GM23338 (cell line): ENCODE data around the gene TMED3. TPM values are rescaled to one million over a fixed set of nuclear protein-coding genes. Genes with fewer than 3 reads are reported as not detected.

ENCODE experiments used
- ATAC-seq: fragments of 200-7000 bp; cut with Tn5 transposase; 3 replicates; pipeline ENCODE4 v1.9.1; 2020
- DNase-seq: peaks from one replicate; pipeline ENCODE4 v3.0.0-alpha.2; 2015; ENCODE audit warnings: low spot score
- H2AFZ ChIP-seq: fragments of 200-600 bp; sonication (generic); 2 replicates; pipeline ENCODE4 v1.8.0; 2016; ENCODE audit warnings: antibody characterized with exemption, mild to moderate bottlenecking, moderate library complexity
- H3F3A ChIP-seq: fragments of 200-600 bp; sonication (generic); replicated peaks from 2 replicates; pipeline ENCODE4 v1.8.0; 2017; ENCODE audit warnings: antibody characterized with exemption, mixed run types, low read depth
- H3K27ac ChIP-seq: fragments of 200-600 bp; sonication (generic); 2 replicates; pipeline ENCODE4 v1.6.1; 2016; ENCODE audit warnings: low read depth
- H3K27me3 ChIP-seq: fragments of 200-600 bp; sonication (generic); 2 replicates; pipeline ENCODE4 v1.8.0; 2016; ENCODE audit warnings: mild to moderate bottlenecking, mixed run types, moderate library complexity; ENCODE audit not compliant: insufficient read depth
- H3K36me3 ChIP-seq: fragments of 200-600 bp; sonication (generic); 2 replicates; pipeline ENCODE4 v1.8.0; 2016; ENCODE audit warnings: mild to moderate bottlenecking; ENCODE audit not compliant: insufficient read depth
- H3K4me1 ChIP-seq: fragments of 200-600 bp; sonication (generic); 2 replicates; pipeline ENCODE4 v1.8.0; 2016; ENCODE audit warnings: mild to moderate bottlenecking, moderate library complexity; ENCODE audit not compliant: insufficient read depth
- H3K4me2 ChIP-seq: fragments of 200-600 bp; sonication (generic); 2 replicates; pipeline ENCODE4 v1.7.1; 2017; ENCODE audit warnings: mixed run types
- H3K4me3 ChIP-seq: fragments of 200-600 bp; sonication (generic); 2 replicates; pipeline ENCODE4 v1.6.1; 2016; ENCODE audit warnings: mixed run types
- H3K79me2 ChIP-seq: fragments of 200-600 bp; sonication (generic); replicated peaks from 2 replicates; pipeline ENCODE4 v1.8.0; 2017; ENCODE audit warnings: mild to moderate bottlenecking; ENCODE audit not compliant: insufficient read depth
- H3K9me2 ChIP-seq: fragments of 200-600 bp; sonication (generic); 2 replicates; pipeline ENCODE4 v1.8.0; 2017; ENCODE audit not compliant: insufficient read depth
- H4K20me1 ChIP-seq: fragments of 200-600 bp; sonication (generic); replicated peaks from 2 replicates; pipeline ENCODE4 v1.8.0; 2017; ENCODE audit warnings: mild to moderate bottlenecking; ENCODE audit not compliant: insufficient read depth
- H3K27ac Mint-ChIP-seq: 2 replicates; pipeline ENCODE4 v1.8.0; 2020; ENCODE audit warnings: inconsistent platforms, mild to moderate bottlenecking, moderate library complexity, mixed read lengths
- H3K27me3 Mint-ChIP-seq: 3 replicates; pipeline ENCODE4 v1.8.0; 2022; ENCODE audit warnings: low read depth, mild to moderate bottlenecking, moderate library complexity, mixed read lengths, inconsistent platforms; ENCODE audit not compliant: insufficient read depth, poor library complexity
- H3K36me3 Mint-ChIP-seq: 3 replicates; pipeline ENCODE4 v1.8.0; 2021; ENCODE audit warnings: low read depth, mild to moderate bottlenecking, inconsistent platforms, moderate library complexity, mixed read lengths
- H3K4me1 Mint-ChIP-seq: 3 replicates; pipeline ENCODE4 v1.8.0; 2020; ENCODE audit warnings: mild to moderate bottlenecking, inconsistent platforms, mixed read lengths
- H3K4me3 Mint-ChIP-seq: 3 replicates; pipeline ENCODE4 v1.8.0; 2021; ENCODE audit warnings: moderate library complexity, mild to moderate bottlenecking, inconsistent platforms, mixed read lengths
- H3K9me3 Mint-ChIP-seq: 3 replicates; pipeline ENCODE4 v1.8.0; 2020; ENCODE audit warnings: moderate library complexity, mild to moderate bottlenecking, inconsistent platforms, mixed read lengths
- CREB1 ChIP-seq: fragments of 250-450 bp; sonication (Bioruptor Pico); IDR thresholded peaks from 2 replicates; pipeline ENCODE4 v1.5.0; 2020; ENCODE audit warnings: low read depth, mild to moderate bottlenecking, moderate library complexity
- CTCF ChIP-seq, 2 experiments: fragments of 200-600 bp in 1 of 2; sonication (generic) in 1 of 2; conservative IDR thresholded peaks; 2 replicates each; pipeline versions ENCODE4 v1.5.1 to v1.6.1; 2016 to 2017; ENCODE audit warnings: antibody characterized with exemption in 2 of 2, low read depth in 2 of 2, mild to moderate bottlenecking in 2 of 2, moderate library complexity in 1 of 2
- ETS1 ChIP-seq: IDR thresholded peaks from 2 replicates; pipeline ENCODE4 v1.6.1; 2016; ENCODE audit warnings: antibody characterized with exemption
- EZH2 ChIP-seq: fragments of 200-600 bp; sonication (generic); IDR thresholded peaks from one replicate; pipeline ENCODE4 v1.8.0; 2017; ENCODE audit warnings: antibody characterized with exemption, mild to moderate bottlenecking, low read depth; ENCODE audit not compliant: unreplicated experiment
- EZH2phosphoT487 ChIP-seq: fragments of 200-600 bp; sonication (generic); IDR thresholded peaks from one replicate; pipeline ENCODE4 v1.8.1; 2018; ENCODE audit warnings: antibody characterized with exemption; ENCODE audit not compliant: unreplicated experiment
- JUNB ChIP-seq: IDR thresholded peaks from one replicate; pipeline ENCODE4 v1.6.1; 2016; ENCODE audit warnings: antibody characterized with exemption; ENCODE audit not compliant: unreplicated experiment
- NANOG ChIP-seq: IDR thresholded peaks from 2 replicates; pipeline ENCODE4 v1.6.1; 2016; ENCODE audit warnings: antibody characterized with exemption, borderline replicate concordance
- POLR2AphosphoS5 ChIP-seq: IDR thresholded peaks from 2 replicates; pipeline ENCODE4 v1.6.1; 2016; ENCODE audit warnings: antibody characterized with exemption, low read depth
- REST ChIP-seq: IDR thresholded peaks from one replicate; pipeline ENCODE4 v1.6.1; 2018; ENCODE audit warnings: antibody characterized with exemption; ENCODE audit not compliant: unreplicated experiment
- STAT1 ChIP-seq: IDR thresholded peaks from one replicate; pipeline ENCODE4 v1.6.1; 2016; ENCODE audit warnings: antibody characterized with exemption; ENCODE audit not compliant: unreplicated experiment
- ZNF114 ChIP-seq: fragments of 250-450 bp; sonication (Bioruptor Pico); IDR thresholded peaks from 2 replicates; pipeline ENCODE4 v1.5.0; 2020; ENCODE audit warnings: mild to moderate bottlenecking, moderate library complexity
- ZNF331 ChIP-seq: fragments of 250-450 bp; sonication (Bioruptor Pico); IDR thresholded peaks from 2 replicates; pipeline ENCODE4 v1.5.0; 2020; ENCODE audit warnings: low read depth, mild to moderate bottlenecking, moderate library complexity
- ZNF462 ChIP-seq: fragments of 250-450 bp; sonication (Bioruptor Pico); IDR thresholded peaks from 2 replicates; pipeline ENCODE4 v1.5.0; 2020; ENCODE audit warnings: mild to moderate bottlenecking, moderate library complexity
- polyA plus RNA-seq: library from polyadenylated mRNA; unstranded; fragments of >200 nt; fragmentation: Nextera tagmentation; extraction: Ambion mirVana; gene quantifications from 2 replicates; pipeline ENCODE4 v1.2.1, GENCODE V29; 2016
- total RNA-seq: library from RNA; depleted of rRNA; stranded (reverse); fragments of >200 nt; shearing (Covaris generic); gene quantifications from 2 replicates; pipeline ENCODE4 v1.2.3, GENCODE V29; 2014

The TMED3 gene
- total and polyA plus RNA-seq, 2 experiments from 2014 or later, result 33.7 to 49.2 TPM

- Mint-ChIP-seq H3K4me3 (no peak overlapping the region), H3K9me3 (no peaks in the 10 kb centered on the region; the same call in 2 of the 3 replicates)
- peaks cover 17% of the 10 kb centered on the region for H3K79me2 ChIP-seq
Measured at GRCh38 chr15:79314186-79314585, 3.3 kb downstream of the TMED3 start.

More at GRCh38 chr15:79314186-79314585, 3.3 kb downstream of the TMED3 start:
- Histone ChIP-seq H3K4me2 (no peak overlapping the region), H4K20me1 (no peaks in the 10 kb centered on the region; the same call in 1 of the 2 replicates), H3F3A (no peaks in the 10 kb centered on the region), H3K4me3 (no peak overlapping the region), H3K4me1 (peaks cover 10% of the 10 kb centered on the region), H3K27me3 (peaks cover 13% of the 10 kb centered on the region), H3K9me2 (no peaks in the 10 kb centered on the region), H3K36me3 (peaks cover 37% of the 10 kb centered on the region), H3K27ac (no peak overlapping the region), H2AFZ (no peak overlapping the region)
- DNase-seq (no peak), ATAC-seq (no peak)
- TF ChIP-seq ZNF331 (CRISPR knock-in tag) (no peak), NANOG (no peak), REST (no peak), CTCF (conservative IDR thresholded peaks at IDR 0.05; ENCODE audit: low read depth in 2 of 2) (no peak), ZNF462 (CRISPR knock-in tag) (no peak), ETS1 (no peak), EZH2 (no peak), CREB1 (no peak), STAT1 (no peak), JUNB (no peak), POLR2AphosphoS5 (no peak), ZNF114 (CRISPR knock-in tag) (no peak), EZH2phosphoT487 (no peak)
- peaks cover 16% of the 10 kb centered on the region for H3K27me3 Mint-ChIP-seq
- H3K27ac Mint-ChIP-seq, result no peak overlapping the region
- peaks cover 12% of the 10 kb centered on the region for H3K4me1 Mint-ChIP-seq
- peaks cover 59% of the 10 kb centered on the region for H3K36me3 Mint-ChIP-seq
